ENCODE results near the gene CCDC174. TPM values are rescaled to one million over a fixed set of nuclear protein-coding genes. Genes with fewer than 3 reads are reported as not detected.

CCDC174 gene
- total RNA-seq = 9.0 and 9.5 TPM in 2 replicates

GRCh38 chr3:14651440-14652251, at the start of gene CCDC174:
CCDC174 (plus strand) TSS chr3:14651762; CDS start chr3:14651837, 75 bp downstream.

DNA sequence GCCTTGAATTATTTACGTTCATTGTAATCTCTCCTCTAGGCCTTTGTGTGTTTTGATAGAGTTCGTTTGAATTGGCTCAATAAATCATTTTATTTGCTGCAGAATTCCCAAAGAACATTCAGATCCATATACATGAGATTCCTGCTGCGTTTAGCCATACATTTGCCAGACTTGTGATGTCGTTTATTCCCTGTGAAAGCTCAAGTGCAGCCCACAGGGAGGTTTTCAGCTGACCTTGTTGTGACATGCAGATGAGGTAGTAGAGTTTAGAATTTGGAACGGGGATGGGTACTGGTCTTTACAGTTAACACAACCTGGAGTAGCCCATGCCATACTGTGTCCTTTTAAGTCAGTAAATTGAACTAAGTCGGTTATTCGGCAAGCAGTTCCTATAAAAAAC, 23.3 kb downstream of the CCDC174 start, which contains the start of gene C3orf20:
TSS of gene C3orf20 (plus strand) at position 301 of the 400 bp plus-strand sequence. CDS start 7,573 bp downstream, outside the sequence.

Other genes starting within 250 kb of the CCDC174 start
- 23.2 and 25.5 TPM in 2 replicates for gene SLC6A6, start 249.2 kb upstream of the CCDC174 start, total RNA-seq
- 0.06 TPM in 1 of 2 replicates, not detected in the other for gene GRIP2, start 111.4 kb upstream of the CCDC174 start, total RNA-seq
- gene C3orf20, start 23.4 kb downstream of the CCDC174 start, total RNA-seq = not detected in 2 replicates
- gene FGD5, start 167.2 kb downstream of the CCDC174 start, total RNA-seq = 2.1 and 5.6 TPM in 2 replicates